ENCODE measurements around the gene MYO10. TPM values are rescaled to one million over a fixed set of nuclear protein-coding genes. Genes with fewer than 3 reads are reported as not detected.

The MYO10 gene
- total RNA-seq, 3 donors from 2014 or later = 8.6 to 22.6 (median 21.2) TPM

GRCh38 chr5:16709691-16710433 lies 226.2 kb downstream of the MYO10 start:
- Histone ChIP-seq H3K27me3 (no peaks in the 10 kb centered on the region), H3K36me3 (no peaks in the 10 kb centered on the region), H3K4me3 (no peak overlapping the region), H3K27ac (no peak overlapping the region), H3K9me3 (no peaks in the 10 kb centered on the region), H3K4me1 (peaks cover 0 to 3% of the 10 kb centered on the region in 2 donors)
- DNase-seq (ENCODE audit: low spot score in 2 of 2) = no peak
- TF ChIP-seq CTCF (IDR thresholded peaks at IDR 0.05) (no peak), POLR2AphosphoS5 (IDR thresholded peaks at IDR 0.05) (no peak), POLR2A (IDR thresholded peaks at IDR 0.05) (no peak)
- intact Hi-C loops (cut with DNase I; ENCODE audit: low total_unique reads) = no loop called here

- intact Hi-C loops (cut with DNase I; ENCODE audit: low total_unique reads) = no loop called here
- H3K36me3 ChIP-seq = no peaks in the 10 kb centered on the region
- H3K4me1 ChIP-seq = no peaks in the 10 kb centered on the region
- H3K27ac ChIP-seq = no peak overlapping the region
- H3K9me3 ChIP-seq = no peaks in the 10 kb centered on the region
- DNase-seq (ENCODE audit: low spot score in 2 of 2) = no peak
- H3K4me3 ChIP-seq = no peak overlapping the region
- no peak for TF ChIP-seq POLR2A (IDR thresholded peaks at IDR 0.05)
- no peak for TF ChIP-seq CTCF (IDR thresholded peaks at IDR 0.05)
- no peak for TF ChIP-seq POLR2AphosphoS5 (IDR thresholded peaks at IDR 0.05)
- no peaks in the 10 kb centered on the region for H3K27me3 ChIP-seq
Measured at GRCh38 chr5:16707869-16708192, 228.3 kb downstream of the MYO10 start.

- no peaks in the 10 kb centered on the region for H3K9me3 ChIP-seq
- H3K36me3 ChIP-seq = no peaks in the 10 kb centered on the region
- no peak for TF ChIP-seq POLR2AphosphoS5 (IDR thresholded peaks at IDR 0.05)
- no peak for TF ChIP-seq POLR2A (IDR thresholded peaks at IDR 0.05)
- TF ChIP-seq CTCF (IDR thresholded peaks at IDR 0.05) = no peak
- no peaks in the 10 kb centered on the region for H3K27me3 ChIP-seq
- no peak overlapping the region for H3K4me3 ChIP-seq
- no peak overlapping the region for H3K27ac ChIP-seq
- intact Hi-C loops (cut with DNase I; ENCODE audit: low total_unique reads) = no loop called here
- H3K4me1 ChIP-seq = no peaks in the 10 kb centered on the region
- DNase-seq (ENCODE audit: low spot score in 2 of 2) = no peak
Measured at GRCh38 chr5:16707168-16707868, 228.8 kb downstream of the MYO10 start.

GRCh38 chr5:16704945-16705344 lies 231.1 kb downstream of the MYO10 start:
- Histone ChIP-seq H3K9me3 (no peaks in the 10 kb centered on the region), H3K4me3 (no peak overlapping the region), H3K27me3 (no peaks in the 10 kb centered on the region), H3K36me3 (no peaks in the 10 kb centered on the region), H3K4me1 (no peaks in the 10 kb centered on the region), H3K27ac (no peak overlapping the region)
- TF ChIP-seq CTCF (IDR thresholded peaks at IDR 0.05) (no peak), POLR2AphosphoS5 (IDR thresholded peaks at IDR 0.05) (no peak), POLR2A (IDR thresholded peaks at IDR 0.05) (no peak)
- DNase-seq (ENCODE audit: low spot score in 2 of 2) = no peak
- intact Hi-C loops (cut with DNase I; ENCODE audit: low total_unique reads) = no loop called here

- no peak for DNase-seq (ENCODE audit: low spot score in 2 of 2)
- intact Hi-C loops (cut with DNase I; ENCODE audit: low total_unique reads) = no loop called here
- no peaks in the 10 kb centered on the region for H3K4me1 ChIP-seq
- no peaks in the 10 kb centered on the region for H3K9me3 ChIP-seq
- no peak overlapping the region for H3K4me3 ChIP-seq
- TF ChIP-seq CTCF (IDR thresholded peaks at IDR 0.05) = no peak
- TF ChIP-seq POLR2AphosphoS5 (IDR thresholded peaks at IDR 0.05) = no peak
- TF ChIP-seq POLR2A (IDR thresholded peaks at IDR 0.05) = no peak
- H3K27me3 ChIP-seq = no peaks in the 10 kb centered on the region
- H3K36me3 ChIP-seq = no peaks in the 10 kb centered on the region
- no peak overlapping the region for H3K27ac ChIP-seq
Measured at GRCh38 chr5:16702964-16703363, 233.1 kb downstream of the MYO10 start.

All from breast epithelium (tissue), 4 donors.